SH-SY5Y (cell line): Measurements from ENCODE around the gene NIP7.

Source experiments
- GATA2 ChIP-seq: IDR thresholded peaks from 2 replicates; pipeline ENCODE4 v1.6.1; 2011; ENCODE audit warnings: mild to moderate bottlenecking, low read depth, low read length
- GATA3 ChIP-seq: IDR thresholded peaks from 2 replicates; pipeline ENCODE4 v1.6.1; 2011; ENCODE audit warnings: low read depth, mild to moderate bottlenecking, low read length, moderate library complexity

Gene NIP7

DNA sequence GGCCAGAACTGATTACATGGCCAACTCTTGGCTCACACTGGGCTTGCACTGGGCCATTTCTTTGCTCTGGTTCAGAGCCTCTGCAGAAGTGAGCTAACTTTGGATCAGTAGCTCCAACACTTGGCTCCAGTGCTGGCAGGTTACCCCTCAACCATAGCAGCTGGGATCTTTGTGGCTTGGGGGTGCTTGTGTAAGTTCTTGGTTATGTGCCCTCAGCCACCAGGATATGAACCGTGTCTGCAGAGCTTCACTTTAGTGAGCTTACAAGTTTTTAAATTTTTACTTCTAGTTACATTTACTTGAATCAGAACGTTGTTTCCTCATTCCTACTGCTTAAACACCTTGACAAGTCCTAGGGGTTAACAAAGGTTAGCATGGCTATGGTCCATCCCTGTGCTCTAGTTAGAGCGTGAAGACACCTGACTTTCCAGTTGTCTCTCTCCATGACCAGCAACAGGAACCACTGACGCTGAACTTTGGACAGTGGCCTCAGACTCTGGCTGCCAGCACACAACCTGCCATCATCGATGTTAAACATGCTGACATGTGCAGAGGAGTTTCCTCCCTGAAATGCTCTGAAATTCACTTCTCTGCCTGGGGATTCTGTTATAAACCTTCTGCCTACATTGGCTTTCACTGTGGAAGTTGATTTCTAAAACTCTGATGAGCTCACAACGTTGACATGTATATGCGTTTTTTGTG lies 13.2 kb upstream of the NIP7 start:
- no peak for TF ChIP-seq GATA3
- no peak for TF ChIP-seq GATA2

DNA sequence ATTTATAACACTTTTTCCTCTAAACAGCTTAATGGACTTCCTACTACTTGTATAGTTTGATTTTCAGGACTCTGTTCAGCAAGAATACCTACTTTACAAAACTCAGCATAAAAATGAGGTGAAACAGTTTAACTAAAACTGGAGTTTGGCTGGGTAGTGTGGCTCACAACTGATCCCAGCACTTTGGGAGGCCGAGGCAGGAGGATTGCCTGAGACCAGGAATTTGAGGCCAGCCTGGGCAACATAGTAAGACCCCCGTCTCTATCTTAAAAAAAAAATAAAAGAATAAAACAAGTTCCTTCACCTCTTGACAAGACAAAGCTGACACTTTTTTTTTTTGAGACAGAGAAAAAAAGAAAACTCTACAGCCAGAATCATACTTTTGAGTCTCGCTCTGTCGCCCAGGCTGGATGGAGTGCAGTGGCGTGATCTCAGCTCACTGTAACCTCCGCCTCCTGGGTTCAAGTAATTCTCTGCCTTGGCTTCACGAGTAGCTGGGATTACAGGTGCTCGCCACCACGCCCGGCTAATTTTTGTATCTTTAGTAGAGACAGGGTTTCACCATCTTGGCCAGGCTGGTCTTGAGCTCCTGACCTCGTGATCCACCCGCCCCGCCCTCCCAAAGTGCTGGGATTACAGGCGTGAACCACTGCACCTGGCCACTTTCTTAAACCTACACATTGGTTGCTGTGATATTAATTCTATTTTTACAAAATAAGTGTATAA lies 11.8 kb upstream of the NIP7 start:
- TF ChIP-seq GATA3: no peak
- no peak for TF ChIP-seq GATA2

GRCh38 chr16:69328854-69329316 lies 10.7 kb upstream of the NIP7 start:
- TF ChIP-seq GATA3: no peak
- no peak for TF ChIP-seq GATA2

GRCh38 chr16:69329369-69330285 lies 9.9 kb upstream of the NIP7 start:
- TF ChIP-seq GATA2 (no peak), GATA3 (no peak)

DNA sequence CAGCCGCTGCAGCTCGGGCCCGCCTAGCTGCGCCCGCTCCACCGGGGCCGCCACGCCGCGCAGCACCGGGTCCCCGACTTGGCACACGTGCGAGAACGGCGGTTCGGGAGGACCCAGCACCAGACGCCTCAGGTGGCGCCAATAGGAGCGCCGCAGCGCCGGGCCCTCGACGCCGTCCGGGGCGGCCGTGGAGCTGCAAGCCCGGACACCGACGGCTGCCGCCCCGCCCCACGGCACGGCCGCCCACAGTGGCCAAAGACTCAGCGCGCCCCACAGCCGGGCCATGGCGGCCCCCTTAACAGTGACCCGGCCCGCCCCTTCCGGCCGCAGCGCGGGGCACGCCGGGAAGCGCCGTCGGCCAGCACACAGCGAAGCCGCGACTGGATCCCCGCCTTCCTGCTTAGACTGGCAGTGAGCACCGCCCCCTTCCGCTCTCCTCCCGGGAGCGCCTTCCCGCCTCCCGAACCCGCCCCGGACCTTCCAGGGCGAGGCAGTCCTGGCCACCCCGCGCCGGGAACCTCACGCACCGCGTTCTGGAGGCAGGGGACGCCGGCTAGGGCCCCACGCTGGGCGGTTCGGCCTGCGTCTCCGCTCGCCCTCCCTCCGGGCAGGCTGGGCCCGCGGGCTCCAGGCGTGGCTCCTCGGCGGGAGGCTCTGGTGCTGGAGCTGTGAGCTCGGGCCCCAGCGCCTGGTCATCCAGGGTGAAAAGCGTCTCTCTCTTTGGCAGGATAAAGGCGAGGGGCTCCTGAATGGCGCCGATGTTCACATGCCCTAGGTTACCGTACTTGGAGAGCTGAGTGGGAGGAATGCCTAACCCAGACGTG lies 9.1 kb upstream of the NIP7 start, which contains the start of gene PDF:
Gene PDF, minus strand, starts transcription at position 303 of the 824 bp plus-strand sequence. Its CDS starts 18 bp downstream, at position 285.
- no peak for TF ChIP-seq GATA2
- no peak for TF ChIP-seq GATA3

- TF ChIP-seq GATA3 (no peak), GATA2 (no peak)
These were observed 4.9 kb upstream of the NIP7 start for GRCh38 chr16:69334696-69335095.

- TF ChIP-seq GATA2 (no peak), GATA3 (no peak)
These were observed 849 bp upstream of the NIP7 start for GRCh38 chr16:69338557-69339288.

DNA sequence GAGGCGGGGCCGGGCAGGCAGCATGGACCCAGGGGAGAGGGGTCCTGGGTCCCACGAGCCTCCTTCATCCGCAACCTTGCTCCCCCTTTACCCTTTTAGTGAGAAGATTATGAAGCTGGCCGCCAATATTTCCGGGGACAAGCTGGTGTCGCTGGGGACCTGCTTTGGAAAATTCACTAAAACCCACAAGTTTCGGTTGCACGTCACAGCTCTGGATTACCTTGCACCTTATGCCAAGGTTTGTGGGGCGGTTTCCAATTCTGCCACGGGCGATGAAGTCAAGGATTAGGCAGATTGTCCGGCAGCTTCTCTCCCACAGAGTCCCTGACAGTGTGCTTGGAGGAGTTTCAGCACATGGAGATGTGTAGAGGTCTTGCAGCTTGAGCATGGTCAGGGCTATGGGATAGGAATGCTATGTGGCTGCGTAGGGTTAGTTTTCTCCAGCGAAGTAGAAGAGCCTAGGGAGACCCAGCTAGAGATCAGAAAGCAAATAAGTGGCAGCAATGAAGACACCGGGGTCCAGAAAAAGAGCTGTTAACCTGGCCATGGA lies 598 bp downstream of the NIP7 start:
- TF ChIP-seq GATA3: no peak
- no peak for TF ChIP-seq GATA2

- TF ChIP-seq GATA2 (no peak), GATA3 (no peak)
These were observed 4.6 kb downstream of the NIP7 start for GRCh38 chr16:69344171-69344570.

- TF ChIP-seq GATA2 (no peak), GATA3 (no peak)
These were observed 6.4 kb downstream of the NIP7 start for GRCh38 chr16:69345923-69346322.

- no peak for TF ChIP-seq GATA2
- TF ChIP-seq GATA3: no peak
These were observed 7.1 kb downstream of the NIP7 start for GRCh38 chr16:69346683-69347082.

- TF ChIP-seq GATA2: no peak
These were observed 8.7 kb downstream of the NIP7 start for GRCh38 chr16:69348222-69348621.

DNA sequence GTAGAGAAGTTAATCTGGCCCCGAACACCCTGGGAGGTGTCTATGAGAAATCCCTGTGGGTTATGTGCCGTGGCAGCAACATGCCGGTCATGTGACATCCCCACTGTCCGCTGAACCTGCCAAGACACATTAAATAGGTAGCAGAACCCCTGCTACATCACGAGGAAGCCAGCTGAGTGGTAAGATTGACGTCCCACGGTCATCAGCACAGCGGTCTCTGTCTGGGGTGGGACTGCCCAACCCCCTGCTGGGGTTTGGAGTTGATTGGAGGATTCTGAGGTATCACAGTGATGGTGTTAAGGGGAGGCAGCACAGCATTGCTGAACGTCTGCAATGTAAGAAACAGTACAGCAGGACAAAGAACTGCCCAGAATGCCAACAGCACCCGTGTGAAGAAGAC lies 10.0 kb downstream of the NIP7 start:
- TF ChIP-seq GATA2 (no peak), GATA3 (no peak)
